T-helper 1 cell (primary cell): Measurements from ENCODE around the gene COL21A1.
"Not testable (repeated sequence)": the region's sequence is repeated elsewhere in the genome, so short reads cannot be mapped to it uniquely, and the experiment has no call there.

Experiments
- DNase-seq, 5 donors: peaks; one replicate each; pipeline ENCODE4 v3.0.0-alpha.2; 2012 to 2020

COL21A1 gene

DNA sequence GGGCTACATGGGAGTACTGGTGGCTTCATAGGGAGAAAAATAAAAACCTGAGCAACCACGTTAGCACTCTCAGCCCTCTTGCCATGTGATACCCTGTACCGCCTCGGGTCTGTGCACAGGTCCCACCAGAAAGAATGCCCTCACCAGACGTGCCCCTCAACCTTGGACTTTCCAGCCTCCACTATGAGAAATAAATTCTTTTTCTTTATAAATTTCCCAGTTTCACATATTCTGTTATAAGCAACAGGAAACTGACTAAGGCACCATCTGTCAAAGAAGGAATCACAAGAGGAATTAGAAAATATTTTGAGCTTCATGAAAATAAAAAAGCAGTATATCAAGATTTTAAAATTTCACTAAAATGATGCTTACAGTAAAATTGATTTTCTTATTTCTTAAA, 203.6 kb downstream of the COL21A1 start:
- no peak for DNase-seq

DNA sequence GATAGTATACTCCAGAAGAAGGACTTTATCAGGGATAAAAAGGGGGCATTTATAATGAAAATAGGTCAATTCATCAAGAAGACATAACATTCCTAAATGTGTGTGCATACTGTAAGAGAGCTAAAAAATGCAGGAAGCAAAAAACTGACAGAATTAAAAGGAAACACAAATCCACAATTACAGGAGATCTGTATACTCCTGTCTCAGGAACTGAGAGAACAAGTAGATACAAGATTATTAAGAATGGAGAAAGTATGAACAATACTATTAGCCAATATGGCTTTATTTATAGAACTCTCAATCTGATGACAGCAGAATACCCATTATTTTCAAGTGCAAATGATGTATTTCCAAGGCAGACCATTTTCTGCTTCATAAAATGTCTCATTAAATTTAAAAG, 204.3 kb downstream of the COL21A1 start:
- no peak for DNase-seq

DNA sequence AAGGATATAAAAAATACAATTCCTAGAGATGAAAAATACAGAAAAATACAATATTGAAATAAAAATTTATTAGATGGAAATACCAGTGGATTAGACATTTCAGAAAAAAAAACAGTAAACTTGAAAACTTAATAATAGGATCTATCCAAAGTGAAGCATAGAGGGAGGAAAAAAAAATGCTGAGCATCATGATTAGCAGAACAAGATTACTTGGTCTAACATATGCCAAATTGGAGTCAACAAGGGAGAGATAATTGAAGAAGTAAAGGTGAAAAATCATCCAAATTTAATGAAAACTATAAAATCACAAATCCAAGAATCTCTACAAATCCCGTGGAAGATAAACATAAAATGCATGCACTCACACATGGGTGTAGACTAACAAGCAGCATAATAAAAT, 205.8 kb downstream of the COL21A1 start:
- no peak for DNase-seq

DNA sequence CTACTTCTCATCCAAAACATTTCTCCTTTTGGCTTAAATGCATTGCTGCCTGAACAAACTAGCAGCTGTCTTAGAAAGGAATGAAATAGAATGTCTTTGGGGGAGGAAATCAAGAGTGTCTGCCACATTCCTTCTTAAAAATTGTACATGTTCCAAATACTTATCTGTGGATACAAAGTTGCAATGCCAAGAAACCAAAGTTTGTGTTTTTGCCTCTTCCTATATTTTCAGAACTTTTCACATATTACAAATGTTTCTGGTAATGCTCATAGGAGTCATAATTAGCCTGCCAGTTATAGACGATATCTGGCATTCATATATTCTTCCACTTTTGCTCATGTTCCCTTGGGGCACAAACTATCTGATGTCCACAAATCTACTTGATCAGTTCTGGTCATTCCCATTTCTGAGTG, 206.5 kb downstream of the COL21A1 start:
- DNase-seq, result no peak

DNA sequence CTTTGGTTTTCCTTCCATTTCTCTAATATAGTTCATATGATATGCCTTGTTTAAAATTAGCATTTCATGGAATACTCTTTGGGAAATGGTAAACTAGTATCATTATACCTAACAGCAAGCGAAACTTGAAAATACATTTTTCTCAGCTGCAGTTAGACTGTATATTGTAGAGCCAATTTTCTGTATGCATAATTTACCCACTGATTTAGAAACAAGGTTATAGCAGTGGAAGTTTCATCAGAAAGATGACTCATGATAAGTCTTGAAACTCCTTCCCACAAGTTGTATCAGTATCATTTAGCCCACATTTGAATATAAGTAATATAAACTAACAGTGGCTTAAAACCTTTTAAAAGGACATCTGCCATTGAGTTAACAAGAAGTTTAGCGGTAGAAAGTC, 207.2 kb downstream of the COL21A1 start:
- DNase-seq, result no peak

DNA sequence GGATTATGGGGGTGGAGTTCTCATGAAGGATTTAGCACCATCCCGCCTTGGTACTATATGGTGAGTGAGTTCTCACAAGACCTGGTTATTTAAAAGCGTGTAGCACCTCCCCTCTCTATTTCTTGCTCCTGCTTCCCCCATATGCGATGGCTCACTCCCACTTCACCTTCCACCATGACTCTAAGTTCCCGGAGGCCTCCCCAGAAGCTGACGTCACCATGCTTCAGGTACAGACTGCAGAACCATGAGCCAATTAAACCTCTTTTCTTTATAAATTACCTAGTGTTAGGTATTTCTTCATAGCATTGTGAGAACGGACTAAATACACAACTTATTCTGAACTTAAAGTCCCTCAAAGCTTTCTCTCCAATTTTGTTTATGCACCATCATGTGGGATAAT, 208.6 kb downstream of the COL21A1 start:
- no peak for DNase-seq

DNA sequence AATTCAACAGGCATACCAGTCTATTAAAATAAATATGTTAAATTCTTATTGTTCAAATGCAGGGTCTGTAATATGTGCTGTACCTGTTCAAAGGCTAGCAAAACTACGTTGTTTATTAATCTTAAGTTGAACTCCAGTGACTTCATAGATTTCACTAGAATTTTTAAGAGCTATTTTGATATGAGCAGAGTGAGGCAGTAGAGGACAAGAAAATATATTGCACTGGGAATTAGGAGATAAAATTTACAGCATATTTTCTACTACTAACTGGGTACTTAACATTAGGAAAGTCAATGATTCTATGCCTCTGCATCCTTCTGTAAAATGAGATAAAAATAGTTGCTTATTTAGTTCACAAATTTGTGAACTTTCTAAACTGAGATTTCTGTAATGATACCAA, 209.8 kb downstream of the COL21A1 start:
- DNase-seq, result no peak

DNA sequence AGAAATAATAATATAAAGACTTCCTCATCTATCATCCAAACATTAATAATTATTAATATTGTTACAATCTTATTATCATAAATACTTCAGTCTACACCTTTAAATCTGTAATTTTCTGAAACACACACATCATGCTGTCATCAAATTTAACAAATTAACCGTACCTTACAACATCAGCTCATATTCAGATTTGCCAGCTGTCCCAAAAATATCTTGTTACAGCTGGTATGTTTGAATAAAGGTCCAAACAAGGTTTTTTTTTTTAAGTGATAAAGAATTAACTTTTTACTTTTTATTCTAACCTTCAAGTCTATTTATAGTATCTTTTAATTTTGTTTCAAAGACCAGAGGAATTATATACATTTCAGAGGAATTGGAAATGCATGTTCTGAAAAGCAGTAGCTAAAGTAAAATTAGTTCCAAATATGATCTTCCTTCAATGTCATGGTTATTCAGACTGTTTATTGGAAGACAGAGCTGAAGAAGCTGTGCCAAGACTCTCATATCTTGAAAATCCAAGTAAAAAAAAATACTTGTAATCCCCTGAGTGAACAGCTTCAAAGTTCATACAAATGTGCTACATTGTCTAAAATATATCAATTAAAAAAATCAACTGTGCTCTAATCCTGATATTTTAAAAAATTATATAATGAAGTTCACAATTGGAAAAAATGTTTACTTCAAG, 210.3 kb downstream of the COL21A1 start:
- DNase-seq, result no peak

DNA sequence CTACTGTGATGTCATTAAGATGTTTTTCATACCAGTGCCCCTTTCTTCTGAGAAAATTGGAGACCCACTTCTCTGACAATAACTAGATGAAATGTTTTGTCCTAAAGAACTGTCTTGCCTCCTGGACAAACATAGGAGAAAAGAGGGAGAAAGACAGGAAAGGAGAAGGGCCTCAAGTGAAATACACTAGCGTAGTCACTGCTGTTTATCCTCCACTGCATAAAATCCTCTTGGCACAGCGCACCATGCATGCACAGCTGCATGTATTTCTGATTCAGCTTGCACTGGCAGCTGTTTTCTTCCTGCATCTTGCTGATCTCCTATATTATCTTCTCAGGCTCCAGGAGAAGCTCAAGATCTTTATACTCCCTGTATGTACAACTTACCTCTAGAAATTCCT, 214.0 kb downstream of the COL21A1 start:
- DNase-seq, result no peak

DNA sequence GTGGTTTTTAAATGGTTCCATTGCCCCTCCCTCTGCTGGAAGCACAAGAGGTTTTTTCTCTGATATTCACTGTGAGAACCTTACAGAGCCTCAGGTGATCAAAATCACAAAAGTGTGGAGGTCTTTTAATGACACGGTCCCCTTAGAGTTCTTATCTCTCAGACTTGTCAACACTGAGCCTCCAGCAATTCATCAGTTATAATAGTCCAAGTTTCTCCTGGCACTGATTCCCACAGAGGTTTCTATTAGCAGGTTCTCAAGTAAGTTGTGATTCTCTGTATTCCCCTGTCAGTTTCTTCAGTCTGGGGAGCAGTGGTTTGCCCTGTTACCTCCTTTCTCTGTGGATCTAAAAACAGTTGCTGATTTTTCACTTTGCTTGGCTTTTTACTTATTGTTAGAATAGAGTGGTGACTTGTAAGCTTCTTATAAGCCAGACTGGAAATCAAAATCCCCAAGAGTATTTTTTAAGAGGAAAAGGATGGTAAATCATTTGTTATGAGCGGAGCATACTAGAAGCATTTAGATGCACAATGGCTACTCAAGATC, 214.6 kb downstream of the COL21A1 start:
- DNase-seq, result no peak

DNA sequence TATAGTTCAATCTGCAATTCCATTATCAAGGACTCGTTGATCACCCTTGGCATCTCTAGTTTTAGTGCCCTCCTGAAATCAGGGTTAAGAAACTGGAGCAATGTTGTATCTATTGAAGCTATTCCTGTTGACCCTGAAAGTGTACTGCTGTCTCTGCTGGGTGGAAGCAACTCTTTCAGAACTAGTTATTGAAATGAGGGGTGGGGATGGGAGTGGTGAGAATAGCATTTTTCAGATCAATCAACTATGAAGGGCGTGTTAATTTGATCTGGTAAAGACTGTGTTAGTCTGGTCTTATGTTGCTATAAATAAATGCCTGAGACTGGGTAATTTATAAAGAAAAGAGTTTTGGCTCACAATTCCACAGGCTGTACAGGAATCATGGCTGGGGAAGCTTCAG, 219.5 kb downstream of the COL21A1 start:
- DNase-seq, result no peak

DNA sequence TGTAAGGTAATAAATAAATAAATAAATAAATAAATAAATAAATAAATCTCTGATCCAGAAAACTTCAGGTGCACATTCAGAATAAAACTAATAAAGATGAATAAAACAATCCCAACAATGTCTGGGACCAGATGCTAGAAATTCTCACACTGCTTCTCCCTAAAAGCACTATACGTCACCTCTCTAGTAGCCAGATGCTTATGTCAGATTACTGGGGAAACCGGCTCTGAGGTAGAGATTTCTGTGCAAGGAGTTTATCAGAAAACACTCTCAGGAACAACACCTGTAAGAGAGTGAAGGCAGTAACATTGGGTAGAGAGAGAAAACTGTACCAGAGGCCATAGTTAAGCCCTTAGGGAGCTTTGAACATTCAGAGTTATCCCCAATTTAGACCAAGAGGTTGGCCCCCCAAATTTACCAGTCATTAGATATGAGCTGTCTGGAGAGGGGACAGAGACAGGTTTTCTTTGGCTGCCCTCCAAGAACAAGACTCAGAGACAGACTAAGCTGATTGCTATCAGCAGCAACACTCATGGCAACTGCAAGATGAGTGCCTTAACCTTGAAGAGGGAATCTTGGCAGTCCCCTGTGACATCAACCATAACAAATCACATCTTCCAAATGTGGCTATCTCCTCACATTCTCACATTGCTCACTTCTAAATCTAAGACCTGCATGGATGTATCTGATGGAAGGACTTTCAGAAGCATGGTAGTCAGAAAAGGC, 220.8 kb downstream of the COL21A1 start:
- DNase-seq, result no peak

DNA sequence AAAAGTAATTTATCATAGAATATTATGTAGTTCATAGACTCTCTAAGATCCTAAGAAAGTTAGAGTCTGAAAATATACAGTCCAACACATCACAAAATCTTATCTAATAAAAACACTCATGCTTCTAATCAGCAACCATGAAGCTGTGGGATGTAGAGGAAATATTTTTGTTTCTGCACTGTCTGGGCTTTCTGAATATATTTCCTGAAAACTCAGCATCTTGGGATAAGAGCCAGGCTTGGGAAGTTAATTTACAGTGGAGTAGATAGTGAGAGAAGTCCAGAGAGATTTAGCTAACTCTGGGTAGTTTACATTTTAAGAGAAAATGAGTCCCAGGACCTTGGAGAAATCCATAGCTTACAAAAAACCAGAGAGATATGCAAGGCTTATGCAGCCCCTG, 221.6 kb downstream of the COL21A1 start:
- DNase-seq, result no peak

DNA sequence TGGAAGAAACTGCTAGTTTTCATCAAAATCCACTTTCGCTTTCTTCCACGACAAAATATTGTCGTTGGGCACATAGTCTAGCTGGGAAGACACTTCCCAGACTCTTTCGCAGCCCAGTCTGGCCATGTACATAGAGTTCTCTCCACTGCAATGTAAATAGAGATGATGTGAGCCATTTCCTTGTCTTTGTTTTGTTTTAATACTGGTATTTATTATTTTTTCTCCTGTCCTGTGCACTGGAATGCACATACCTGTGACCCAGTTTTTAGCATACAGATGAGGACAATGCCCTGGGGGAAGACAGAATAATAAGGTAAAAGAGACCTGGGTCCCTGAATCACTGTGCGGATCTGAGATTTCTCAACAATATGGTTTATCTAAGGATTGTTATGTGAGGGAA, 222.4 kb downstream of the COL21A1 start:
- DNase-seq, result no peak

DNA sequence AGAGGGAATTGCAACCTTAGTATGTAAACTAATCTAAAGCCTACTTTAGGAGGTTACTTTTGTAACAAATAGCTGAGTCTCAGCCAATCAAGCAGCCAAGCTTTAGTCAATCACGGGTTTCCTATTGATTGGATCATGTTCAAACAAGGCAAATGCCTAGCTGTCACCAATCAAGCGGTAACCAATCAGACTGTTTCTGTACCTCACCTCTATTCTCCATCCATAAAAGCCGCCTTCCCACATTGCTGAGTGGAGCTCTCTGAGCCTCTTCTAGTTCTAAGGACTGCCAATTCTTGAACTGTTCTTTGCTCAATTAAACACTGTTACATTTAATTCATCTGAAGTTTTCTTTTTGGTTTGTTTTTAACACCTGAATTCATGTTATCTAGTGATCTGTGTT, 223.6 kb downstream of the COL21A1 start:
- DNase-seq, result no peak

DNA sequence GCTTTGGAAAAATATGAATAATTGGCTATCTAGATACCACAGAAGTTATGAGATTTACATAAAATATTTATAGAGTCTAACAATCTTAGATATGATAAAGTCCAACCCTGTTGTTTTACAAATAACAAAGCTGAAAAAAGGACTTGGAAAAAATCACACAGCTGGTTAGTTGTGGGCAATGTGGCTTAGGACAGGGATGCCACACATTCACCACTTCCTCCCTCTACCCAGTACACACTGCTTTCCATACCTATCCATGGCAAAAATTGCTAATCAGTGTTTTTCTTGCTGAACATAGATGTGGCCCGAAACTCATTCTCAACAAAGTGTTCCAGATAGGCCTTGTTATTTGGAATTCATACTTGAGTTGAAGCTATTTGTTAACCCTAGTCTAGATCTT, 224.7 kb downstream of the COL21A1 start:
- no peak for DNase-seq

DNA sequence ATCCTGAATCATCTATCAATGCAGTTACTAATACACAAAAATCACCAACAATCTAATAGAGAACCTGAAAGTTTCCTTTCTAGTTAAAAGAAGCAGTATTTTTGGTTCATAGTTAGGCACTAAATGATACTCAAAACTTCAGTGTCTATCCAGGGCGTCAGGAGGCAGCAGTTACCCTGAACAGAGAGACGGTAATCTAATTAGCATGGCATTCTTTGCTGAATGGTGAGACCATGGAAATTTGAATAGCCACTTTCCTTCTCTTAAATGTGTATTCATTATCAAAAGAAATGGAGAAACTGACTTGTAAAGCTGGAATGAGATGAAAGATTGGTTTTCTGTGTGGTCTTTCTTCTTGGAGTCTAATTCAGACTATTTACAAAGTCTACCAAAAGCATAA, 225.4 kb downstream of the COL21A1 start:
- DNase-seq, result no peak

DNA sequence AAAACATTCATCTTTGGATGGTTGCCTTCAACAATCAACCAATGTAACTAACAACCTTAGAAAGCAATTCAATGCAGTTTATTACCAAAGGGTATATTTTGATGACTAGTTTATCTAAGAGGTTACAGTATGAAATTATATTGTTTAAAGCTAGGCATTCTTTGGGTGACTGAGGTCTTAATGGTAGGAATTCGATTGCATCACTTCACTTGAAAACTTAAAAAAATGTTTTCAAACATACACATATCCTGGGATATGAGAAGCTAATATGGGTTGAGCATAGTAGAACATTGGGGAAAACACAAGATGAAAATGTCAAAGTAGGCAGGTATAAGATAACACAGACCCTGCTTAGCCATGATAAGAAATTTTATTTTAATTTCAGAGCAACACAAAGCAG, 227.4 kb downstream of the COL21A1 start:
- DNase-seq, result no peak

DNA sequence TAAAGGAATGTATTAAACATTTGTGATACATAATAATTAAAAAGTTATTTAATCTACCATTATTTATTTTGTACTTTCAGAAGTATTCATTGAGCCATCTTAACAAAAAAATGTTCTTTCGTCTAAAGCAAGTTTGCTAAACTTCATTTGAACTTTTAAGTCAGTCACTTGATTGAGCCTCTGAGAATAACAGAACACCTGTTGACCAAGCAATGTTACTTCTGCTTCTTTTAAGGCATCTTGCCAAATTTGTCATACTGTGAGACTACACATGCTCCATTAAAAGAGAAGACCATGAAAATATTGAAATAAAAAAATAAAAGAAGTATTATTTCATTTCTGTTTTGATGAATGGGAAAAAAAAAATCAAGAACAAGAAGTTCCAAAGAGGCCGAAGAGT, 230.2 kb downstream of the COL21A1 start:
- no peak for DNase-seq

DNA sequence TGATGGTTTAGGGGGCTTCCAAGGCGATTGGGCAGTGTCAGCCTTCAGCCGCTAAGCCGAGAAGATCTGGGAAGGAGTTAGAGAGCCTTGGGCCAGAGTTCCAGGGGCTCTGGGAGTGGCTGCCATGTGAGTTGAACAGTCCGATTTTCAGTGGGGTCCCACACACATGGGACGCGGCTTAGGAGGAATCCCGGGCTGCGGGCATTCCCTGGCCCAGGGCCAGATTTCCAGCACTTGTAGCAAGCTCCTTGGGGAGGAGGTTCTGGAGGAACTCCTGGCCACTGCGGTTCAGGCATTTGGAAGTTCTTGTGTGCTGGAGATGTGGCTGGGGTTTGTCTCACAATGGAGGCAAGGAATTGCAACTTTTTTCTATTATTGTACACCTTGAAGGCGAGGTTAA, 233.3 kb downstream of the COL21A1 start:
- not testable (repeated sequence) for DNase-seq

DNA sequence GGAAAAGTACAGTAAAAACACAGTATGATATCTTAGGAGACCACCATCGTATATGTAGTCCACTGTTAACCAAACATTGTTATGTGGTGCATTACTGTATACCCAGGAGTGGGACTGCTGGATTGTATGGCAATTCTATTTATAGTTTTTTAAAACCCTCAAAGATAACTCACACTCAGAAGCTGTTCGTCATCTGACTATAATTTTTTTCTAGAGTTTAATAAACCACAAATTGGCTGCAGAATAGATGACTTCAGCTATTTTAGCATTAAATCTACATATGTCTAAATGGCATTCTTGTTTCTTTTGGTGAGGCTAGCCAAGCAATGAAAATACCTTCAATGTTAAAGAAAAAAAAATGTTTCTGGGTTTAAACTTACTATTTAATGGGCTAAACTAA, 237.7 kb downstream of the COL21A1 start:
- DNase-seq, result no peak
